Measurements from ENCODE around the gene VWA8. TPM values are rescaled to one million over a fixed set of nuclear protein-coding genes. Genes with fewer than 3 reads are reported as not detected.

The VWA8 gene
- polyA plus RNA-seq, 3 donors, result 2.0 to 4.4 (median 3.4) TPM

- H3K4me2 ChIP-seq (replicated peaks; ENCODE audit: extremely low read depth, low read length, poor library complexity, severe bottlenecking), result no peak overlapping the region
- peaks cover 44 to 53% of the 10 kb centered on the region in 2 donors for H3K36me3 Mint-ChIP-seq
- peaks cover 0 to 2% (median 0%) of the 10 kb centered on the region in 7 donors for H3K9me3 Mint-ChIP-seq
- H3K27me3 Mint-ChIP-seq (ENCODE audit: low read depth in 3 of 3), result no peaks in the 10 kb centered on the region
- no peak overlapping the region for H3K4me3 Mint-ChIP-seq
- H3K27ac Mint-ChIP-seq, result no peak overlapping the region
- no peak overlapping the region for H3K9ac ChIP-seq (ENCODE audit: insufficient read depth, low read length, poor library complexity, severe bottlenecking)
- TF ChIP-seq, protein P1, sequence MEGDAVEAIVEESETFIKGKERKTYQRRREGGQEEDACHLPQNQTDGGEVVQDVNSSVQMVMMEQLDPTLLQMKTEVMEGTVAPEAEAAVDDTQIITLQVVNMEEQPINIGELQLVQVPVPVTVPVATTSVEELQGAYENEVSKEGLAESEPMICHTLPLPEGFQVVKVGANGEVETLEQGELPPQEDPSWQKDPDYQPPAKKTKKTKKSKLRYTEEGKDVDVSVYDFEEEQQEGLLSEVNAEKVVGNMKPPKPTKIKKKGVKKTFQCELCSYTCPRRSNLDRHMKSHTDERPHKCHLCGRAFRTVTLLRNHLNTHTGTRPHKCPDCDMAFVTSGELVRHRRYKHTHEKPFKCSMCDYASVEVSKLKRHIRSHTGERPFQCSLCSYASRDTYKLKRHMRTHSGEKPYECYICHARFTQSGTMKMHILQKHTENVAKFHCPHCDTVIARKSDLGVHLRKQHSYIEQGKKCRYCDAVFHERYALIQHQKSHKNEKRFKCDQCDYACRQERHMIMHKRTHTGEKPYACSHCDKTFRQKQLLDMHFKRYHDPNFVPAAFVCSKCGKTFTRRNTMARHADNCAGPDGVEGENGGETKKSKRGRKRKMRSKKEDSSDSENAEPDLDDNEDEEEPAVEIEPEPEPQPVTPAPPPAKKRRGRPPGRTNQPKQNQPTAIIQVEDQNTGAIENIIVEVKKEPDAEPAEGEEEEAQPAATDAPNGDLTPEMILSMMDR (IDR thresholded peaks at IDR 0.05), result no peak
- no peaks in the 10 kb centered on the region for H3K79me2 ChIP-seq (ENCODE audit: insufficient read depth, low read length)
- H3K4me1 Mint-ChIP-seq, result no peaks in the 10 kb centered on the region
- peaks cover 8 to 32% of the 10 kb centered on the region in 2 donors for H3K36me3 ChIP-seq (replicated peaks in 1 of 2; ENCODE audit: control insufficient read depth in 1 of 2, insufficient read depth in 2 of 2, low read length in 2 of 2)
- WGBS (ENCODE audit: insufficient coverage), result 100% methylated on average over 1 of the region's 4 CpGs
- DNase-seq, result no peak
- intact Hi-C loops (cut with micrococcal nuclease), result no loop called here
- H3K9me3 ChIP-seq (replicated peaks in 1 of 2; ENCODE audit: control insufficient read depth in 1 of 2, insufficient read depth in 1 of 2, low read length in 2 of 2), result no peaks in the 10 kb centered on the region
- H4K20me1 ChIP-seq (ENCODE audit: insufficient read depth, low read length), result no peaks in the 10 kb centered on the region
- H3K27ac ChIP-seq (ENCODE audit: low read depth in 1 of 2, low read length in 2 of 2), result no peak overlapping the region
- H2AFZ ChIP-seq (ENCODE audit: insufficient read depth, low read depth, low read length, poor library complexity, severe bottlenecking), result no peak overlapping the region
- H3K27me3 ChIP-seq (ENCODE audit: control insufficient read depth in 2 of 2, insufficient read depth in 2 of 2, low read length in 2 of 2), result no peaks in the 10 kb centered on the region
- H3K4me1 ChIP-seq (ENCODE audit: control insufficient read depth in 1 of 2, insufficient read depth in 2 of 2, low read length in 2 of 2), result no peaks in the 10 kb centered on the region
- no peak overlapping the region for H3K4me3 ChIP-seq (replicated peaks in 1 of 3; ENCODE audit: low read depth in 2 of 3, low read length in 3 of 3)
Measured at GRCh38 chr13:41610404-41610803, 350.5 kb downstream of the VWA8 start.

- H3K36me3 Mint-ChIP-seq, result peaks cover 50 to 58% of the 10 kb centered on the region in 2 donors
- Histone ChIP-seq H3K4me1 (ENCODE audit: control insufficient read depth in 1 of 2, insufficient read depth in 2 of 2, low read length in 2 of 2) (no peaks in the 10 kb centered on the region), H3K4me2 (replicated peaks; ENCODE audit: extremely low read depth, low read length, poor library complexity, severe bottlenecking) (no peak overlapping the region), H3K79me2 (ENCODE audit: insufficient read depth, low read length) (no peaks in the 10 kb centered on the region), H3K27me3 (ENCODE audit: control insufficient read depth in 2 of 2, insufficient read depth in 2 of 2, low read length in 2 of 2) (no peaks in the 10 kb centered on the region), H3K36me3 (replicated peaks in 1 of 2; ENCODE audit: control insufficient read depth in 1 of 2, insufficient read depth in 2 of 2, low read length in 2 of 2) (peaks cover 8 to 32% of the 10 kb centered on the region in 2 donors), H2AFZ (ENCODE audit: insufficient read depth, low read depth, low read length, poor library complexity, severe bottlenecking) (no peak overlapping the region), H3K9me3 (replicated peaks in 1 of 2; ENCODE audit: control insufficient read depth in 1 of 2, insufficient read depth in 1 of 2, low read length in 2 of 2) (no peaks in the 10 kb centered on the region), H3K27ac (ENCODE audit: low read depth in 1 of 2, low read length in 2 of 2) (no peak overlapping the region), H4K20me1 (ENCODE audit: insufficient read depth, low read length) (no peaks in the 10 kb centered on the region), H3K4me3 (replicated peaks in 1 of 3; ENCODE audit: low read depth in 2 of 3, low read length in 3 of 3) (no peak overlapping the region), H3K9ac (ENCODE audit: insufficient read depth, low read length, poor library complexity, severe bottlenecking) (no peak overlapping the region)
- H3K9me3 Mint-ChIP-seq, result peaks cover 0 to 2% (median 0%) of the 10 kb centered on the region in 7 donors
- H3K27me3 Mint-ChIP-seq (ENCODE audit: low read depth in 3 of 3), result no peaks in the 10 kb centered on the region
- peak overlapping the region in 1 of 7 donors; percentile 60 for H3K27ac Mint-ChIP-seq
- TF ChIP-seq, protein P1 (IDR thresholded peaks at IDR 0.05), result no peak
- DNase-seq, result no peak
- intact Hi-C loops (cut with micrococcal nuclease), result no loop called here
- no peaks in the 10 kb centered on the region for H3K4me1 Mint-ChIP-seq
- no peak overlapping the region for H3K4me3 Mint-ChIP-seq
- 100% methylated on average over 2 of the region's 4 CpGs for WGBS (ENCODE audit: insufficient coverage)
Measured at GRCh38 chr13:41609828-41610227, 351.1 kb downstream of the VWA8 start.
